Endothelial cell of umbilical vein (primary cell): Measurements from ENCODE around the gene ZDHHC19. TPM values are rescaled to one million over a fixed set of nuclear protein-coding genes. Genes with fewer than 3 reads are reported as not detected.

Source experiments
- BruUV-seq: library from RNA; stranded (reverse); fragments of 400-500 nt; replicated peaks from 2 replicates; lab custom pipeline; 2021; lab: Mats Ljungman, UMichigan
- CTCF ChIA-PET: fragments of 300-600, 350-600 bp; sonication (Branson Sonifier 250); formaldehyde crosslinking; loops from one replicate; lab custom pipeline; 2021; ENCODE audit warnings: antibody characterized with exemption, inconsistent platforms; lab: Charles Lee
- POLR2A ChIA-PET: fragments of 300-600, 350-600 bp; sonication (Branson Sonifier 250); formaldehyde crosslinking; loops from one replicate; lab custom pipeline; 2021; ENCODE audit warnings: antibody characterized with exemption, inconsistent platforms; lab: Charles Lee
- DNase-seq: peaks from one replicate; pipeline ENCODE4 v3.0.0-alpha.2; 2011; ENCODE audit warnings: low read depth, low spot score
- FAIRE-seq: peaks from 2 replicates; lab custom pipeline; 2011; peaks lifted over from hg19 to GRCh38; lab: Jason Lieb, UNC
- H2AFZ ChIP-seq: 2 replicates; pipeline ENCODE4 v1.6.0; 2012; ENCODE audit warnings: low read depth, low read length, control low read depth, inconsistent platforms
- H3K27ac ChIP-seq: 2 replicates; pipeline ENCODE4 v1.5.1; 2011; ENCODE audit warnings: low read depth, mild to moderate bottlenecking, control low read depth, low read length, moderate library complexity; ENCODE audit not compliant: insufficient read depth
- H3K27me3 ChIP-seq, 2 experiments: 2 replicates each; pipeline versions ENCODE4 v1.6.0 to v1.6.1; 2011; ENCODE audit warnings: low read length in 2 of 2, mixed read lengths in 1 of 2; ENCODE audit not compliant: control insufficient read depth in 2 of 2, insufficient read depth in 2 of 2
- H3K36me3 ChIP-seq, 2 experiments: 2 replicates in 1 of 2; 3 replicates in 1 of 2; pipeline ENCODE4 v1.5.1; 2011; ENCODE audit warnings: low read length in 2 of 2, mild to moderate bottlenecking in 1 of 2, moderate library complexity in 1 of 2; ENCODE audit not compliant: control insufficient read depth in 2 of 2, insufficient read depth in 2 of 2; ENCODE audit errors: extremely low read depth in 1 of 2
- H3K4me1 ChIP-seq: 3 replicates; pipeline ENCODE4 v1.5.1; 2011; ENCODE audit warnings: mild to moderate bottlenecking, low read length; ENCODE audit not compliant: control insufficient read depth, insufficient read depth; ENCODE audit errors: extremely low read depth
- H3K4me2 ChIP-seq: 2 replicates; pipeline ENCODE4 v1.6.1; 2011; ENCODE audit warnings: low read length, control low read depth, mixed read lengths; ENCODE audit not compliant: insufficient read depth
- H3K4me3 ChIP-seq, 3 experiments: fragments of 200-600 bp in 1 of 3; sonication (generic), shearing (Covaris generic) in 1 of 3; replicated peaks in 1 of 3; 2 replicates each; pipeline ENCODE4 v1.5.1; 2011 to 2016; ENCODE audit warnings: control low read depth in 3 of 3, low read length in 3 of 3, mild to moderate bottlenecking in 2 of 3, inconsistent platforms in 1 of 3, low read depth in 1 of 3, moderate library complexity in 1 of 3; ENCODE audit not compliant: insufficient read depth in 1 of 3
- H3K79me2 ChIP-seq: 2 replicates; pipeline ENCODE4 v1.6.0; 2012; ENCODE audit warnings: low read length, inconsistent platforms; ENCODE audit not compliant: control insufficient read depth, insufficient read depth
- H3K9ac ChIP-seq: replicated peaks from 2 replicates; pipeline ENCODE3; 2011; ENCODE audit warnings: low read length, control low read depth; ENCODE audit not compliant: insufficient read depth; ENCODE audit errors: extremely low read depth
- H3K9me1 ChIP-seq: replicated peaks from 3 replicates; pipeline ENCODE4 v1.6.0; 2011; ENCODE audit warnings: mild to moderate bottlenecking, low read length; ENCODE audit not compliant: control insufficient read depth, insufficient read depth; ENCODE audit errors: extremely low read depth
- H3K9me3 ChIP-seq: replicated peaks from 2 replicates; pipeline ENCODE4 v1.5.1; 2012; ENCODE audit warnings: low read length, inconsistent platforms; ENCODE audit not compliant: control insufficient read depth, insufficient read depth
- H4K20me1 ChIP-seq: replicated peaks from 2 replicates; pipeline ENCODE3; 2011; ENCODE audit warnings: mild to moderate bottlenecking, low read length; ENCODE audit not compliant: control insufficient read depth, insufficient read depth; ENCODE audit errors: extremely low read depth
- EZH2 ChIP-seq: IDR thresholded peaks from 2 replicates; pipeline ENCODE4 v1.6.1; 2012; ENCODE audit warnings: borderline replicate concordance, low read depth, mild to moderate bottlenecking, moderate library complexity, low read length, inconsistent platforms; ENCODE audit not compliant: severe bottlenecking
- FOS ChIP-seq: IDR thresholded peaks from 2 replicates; pipeline ENCODE4 v1.6.1; 2011; ENCODE audit warnings: mild to moderate bottlenecking, low read length, moderate library complexity, borderline replicate concordance; ENCODE audit not compliant: insufficient read depth
- GATA2 ChIP-seq: IDR thresholded peaks from 2 replicates; pipeline ENCODE4 v1.7.0; 2011; ENCODE audit warnings: low read depth, mild to moderate bottlenecking, moderate library complexity, mixed read lengths, low read length; ENCODE audit not compliant: insufficient read length, insufficient read depth
- JUN ChIP-seq: IDR thresholded peaks from 2 replicates; pipeline ENCODE4 v1.6.1; 2011; ENCODE audit warnings: borderline replicate concordance, low read depth; ENCODE audit not compliant: insufficient read length, insufficient read depth
- MYC ChIP-seq: IDR thresholded peaks from one replicate; pipeline ENCODE4 v1.6.1; 2011; ENCODE audit warnings: mild to moderate bottlenecking, low read depth, low read length
- POLR2A ChIP-seq: IDR thresholded peaks from 2 replicates; pipeline ENCODE4 v1.6.1; 2012; ENCODE audit warnings: low read depth, mild to moderate bottlenecking, control low read depth, low read length
- POLR2AphosphoS5 ChIP-seq: IDR thresholded peaks from 2 replicates; pipeline ENCODE4 v1.6.1; 2012; ENCODE audit warnings: low read depth, mild to moderate bottlenecking, control low read depth, low read length, moderate library complexity; ENCODE audit not compliant: insufficient read depth
- dilution Hi-C: fragments of 300-500 bp; cut with MboI; formaldehyde crosslinking; loops from one replicate; pipeline ENCODE4 v1.15.0; 2019; ENCODE audit warnings: low sequenced_read_pairs; ENCODE audit not compliant: extremely low pct_ligation_motif_present
- intact Hi-C: fragments of 100-400 bp; cut with micrococcal nuclease; formaldehyde crosslinking; loops from one replicate; pipeline ENCODE4 v1.10.0; 2022
- polyA plus RNA-seq, 4 experiments: library from polyadenylated mRNA; depleted of rRNA in 3 of 4; stranded (reverse) in 3 of 4; unstranded in 1 of 4; fragments of >200 nt; gene quantifications; 2 replicates each; pipeline versions ENCODE4 v1.2.1 to v1.2.3, GENCODE V29; 2011 to 2012; ENCODE audit warnings: missing spikeins in 1 of 4
- total RNA-seq: library from RNA; stranded (reverse); gene quantifications from 2 replicates; pipeline ENCODE4 v1.2.3, GENCODE V29; 2021
- TF ChIP-seq, protein P1 (sequence below): IDR thresholded peaks from 2 replicates; pipeline ENCODE4 v1.6.1; 2011; ENCODE audit not compliant: insufficient read depth, insufficient read length
- TF ChIP-seq, protein P2 (sequence below), 2 donors: IDR thresholded peaks; 1 replicate in 1 of 2; 2 replicates in 1 of 2; pipeline ENCODE4 v1.5.1; 2011; ENCODE audit warnings: low read length in 2 of 2, mild to moderate bottlenecking in 2 of 2, moderate library complexity in 2 of 2, control low read depth in 1 of 2, inconsistent platforms in 1 of 2, low read depth in 1 of 2; ENCODE audit not compliant: insufficient read depth in 1 of 2; ENCODE audit errors: extremely low read depth in 1 of 2

The ZDHHC19 gene
- total and polyA plus RNA-seq, 2 donors (not counting 3 experiments of a cell fraction or from before 2014, with no cell fraction given), result not detected

DNA sequence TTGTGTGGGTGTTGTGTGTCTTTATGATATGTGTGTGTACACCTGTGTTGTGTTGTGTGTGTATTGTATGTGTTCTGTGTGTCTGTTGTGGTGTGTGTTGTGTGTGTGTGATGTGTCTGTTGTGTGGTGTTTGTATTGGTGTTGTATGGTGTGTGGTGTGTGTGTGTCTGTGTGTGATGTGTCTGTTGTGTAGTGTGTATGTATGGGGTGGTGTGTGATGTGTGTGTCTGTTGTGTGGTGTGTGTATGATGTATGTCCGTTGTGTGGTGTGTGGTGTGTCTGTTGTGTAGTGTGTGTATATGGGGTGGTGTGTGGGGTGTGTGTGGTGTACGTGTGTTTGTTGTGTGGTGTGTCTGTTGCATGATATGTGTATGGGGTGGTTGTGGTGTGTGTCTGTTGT lies 46.6 kb downstream of the ZDHHC19 start:
- no peaks in the 10 kb centered on the region for H3K27me3 ChIP-seq
- ChIA-PET CTCF (no interaction called here), POLR2A (no interaction called here)
- TF ChIP-seq, protein P1, sequence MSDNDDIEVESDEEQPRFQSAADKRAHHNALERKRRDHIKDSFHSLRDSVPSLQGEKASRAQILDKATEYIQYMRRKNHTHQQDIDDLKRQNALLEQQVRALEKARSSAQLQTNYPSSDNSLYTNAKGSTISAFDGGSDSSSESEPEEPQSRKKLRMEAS, result no peak
- no peak for TF ChIP-seq JUN
- TF ChIP-seq MYC, result no peak
- TF ChIP-seq POLR2A, result no peak
- no peak for TF ChIP-seq GATA2
- TF ChIP-seq, protein P2, sequence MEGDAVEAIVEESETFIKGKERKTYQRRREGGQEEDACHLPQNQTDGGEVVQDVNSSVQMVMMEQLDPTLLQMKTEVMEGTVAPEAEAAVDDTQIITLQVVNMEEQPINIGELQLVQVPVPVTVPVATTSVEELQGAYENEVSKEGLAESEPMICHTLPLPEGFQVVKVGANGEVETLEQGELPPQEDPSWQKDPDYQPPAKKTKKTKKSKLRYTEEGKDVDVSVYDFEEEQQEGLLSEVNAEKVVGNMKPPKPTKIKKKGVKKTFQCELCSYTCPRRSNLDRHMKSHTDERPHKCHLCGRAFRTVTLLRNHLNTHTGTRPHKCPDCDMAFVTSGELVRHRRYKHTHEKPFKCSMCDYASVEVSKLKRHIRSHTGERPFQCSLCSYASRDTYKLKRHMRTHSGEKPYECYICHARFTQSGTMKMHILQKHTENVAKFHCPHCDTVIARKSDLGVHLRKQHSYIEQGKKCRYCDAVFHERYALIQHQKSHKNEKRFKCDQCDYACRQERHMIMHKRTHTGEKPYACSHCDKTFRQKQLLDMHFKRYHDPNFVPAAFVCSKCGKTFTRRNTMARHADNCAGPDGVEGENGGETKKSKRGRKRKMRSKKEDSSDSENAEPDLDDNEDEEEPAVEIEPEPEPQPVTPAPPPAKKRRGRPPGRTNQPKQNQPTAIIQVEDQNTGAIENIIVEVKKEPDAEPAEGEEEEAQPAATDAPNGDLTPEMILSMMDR (IDR thresholded peaks at IDR 0.05; ENCODE audit: extremely low read depth in 1 of 2, insufficient read depth in 1 of 2, low read depth in 1 of 2, low read length in 2 of 2), result no peak
- TF ChIP-seq EZH2, result no peak
- no peak for TF ChIP-seq FOS
- TF ChIP-seq POLR2AphosphoS5, result no peak
- FAIRE-seq (no peak), DNase-seq (no peak)
- no peaks in the 10 kb centered on the region for H3K9me3 ChIP-seq
- dilution Hi-C loops (no loop called here), intact Hi-C loops (no loop called here)
- no peak overlapping the region for H3K27ac ChIP-seq
- no peak overlapping the region for H3K4me2 ChIP-seq
- H2AFZ ChIP-seq, result no peak overlapping the region
- no peaks in the 10 kb centered on the region for H3K4me1 ChIP-seq
- H3K9ac ChIP-seq, result no peak overlapping the region
- H3K36me3 ChIP-seq, result no peaks in the 10 kb centered on the region
- H3K9me1 ChIP-seq, result no peaks in the 10 kb centered on the region
- no TSS peak for BruUV-seq
- H3K79me2 ChIP-seq, result no peaks in the 10 kb centered on the region
- no peak overlapping the region for H3K4me3 ChIP-seq
- H4K20me1 ChIP-seq, result no peaks in the 10 kb centered on the region
